ENCODE measurements around the gene PSKH1.

Gene PSKH1

DNA sequence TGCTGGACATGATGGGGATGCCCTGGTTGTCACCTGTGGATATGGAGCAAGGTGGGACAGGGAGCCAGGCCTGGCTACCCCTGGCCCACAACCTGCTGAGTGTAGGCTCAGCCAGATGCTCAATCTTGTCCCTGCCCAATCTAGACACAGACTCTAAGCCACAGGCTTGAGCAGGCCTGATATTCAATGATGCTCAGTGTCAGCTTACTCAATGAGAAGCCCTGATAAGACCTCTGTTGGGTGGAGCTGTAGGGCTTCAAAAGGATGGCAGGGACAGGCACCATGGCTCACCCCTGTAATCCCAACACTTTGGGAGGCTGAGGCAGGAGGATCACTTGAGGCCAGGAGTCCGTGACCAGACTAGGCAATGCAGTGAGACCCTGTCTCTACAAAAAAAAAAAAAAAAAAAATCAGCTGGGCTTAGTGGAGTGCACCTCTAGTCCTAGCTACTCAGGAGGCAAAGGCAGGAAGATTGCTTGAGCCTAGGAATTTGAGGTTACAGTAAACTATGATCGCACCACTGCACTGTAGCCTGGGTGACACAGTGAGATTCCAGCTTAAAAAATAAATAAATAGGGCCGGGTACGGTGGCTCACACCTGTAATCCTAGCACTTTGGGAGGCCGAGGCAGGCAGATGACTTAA lies 47.5 kb downstream of the PSKH1 start:
- no peak for DNase-seq (ENCODE audit: low read depth)

DNA sequence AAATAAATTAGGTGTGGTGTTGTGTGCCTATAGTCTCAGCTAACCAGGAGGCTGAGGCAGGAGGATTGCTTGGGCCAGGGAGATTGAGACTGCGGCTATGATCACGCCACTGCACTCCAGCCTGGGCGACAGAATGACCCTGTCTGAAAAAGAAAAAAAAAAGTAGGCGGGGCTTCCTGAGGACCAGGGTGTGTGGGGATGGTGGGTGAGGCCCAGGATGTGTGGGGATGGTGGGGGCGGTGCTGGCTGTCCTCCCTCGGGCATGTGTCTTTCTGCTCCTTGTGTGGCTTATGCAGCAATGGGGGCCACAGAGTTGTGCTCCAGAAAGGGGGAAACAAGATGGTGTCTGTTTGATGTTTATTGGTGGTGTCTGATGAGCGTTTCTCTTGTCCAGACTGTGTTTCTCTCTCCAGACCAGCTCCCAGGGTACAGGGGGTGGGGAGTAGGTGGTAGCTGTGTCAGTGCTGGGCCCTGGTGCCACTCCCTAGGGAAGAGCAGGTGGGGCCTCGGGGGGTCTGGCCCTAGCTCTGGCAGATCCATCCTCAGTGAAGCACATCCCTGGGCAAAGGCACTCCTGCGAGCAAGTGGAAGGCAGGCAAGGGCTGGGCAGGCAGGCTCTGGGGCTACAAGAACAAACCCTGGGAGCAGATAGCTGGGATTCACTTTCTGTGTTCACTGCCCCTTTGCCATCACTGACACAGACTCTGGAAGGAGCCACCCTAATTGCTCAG lies 48.6 kb downstream of the PSKH1 start:
- no peak for DNase-seq (ENCODE audit: low read depth)

DNA sequence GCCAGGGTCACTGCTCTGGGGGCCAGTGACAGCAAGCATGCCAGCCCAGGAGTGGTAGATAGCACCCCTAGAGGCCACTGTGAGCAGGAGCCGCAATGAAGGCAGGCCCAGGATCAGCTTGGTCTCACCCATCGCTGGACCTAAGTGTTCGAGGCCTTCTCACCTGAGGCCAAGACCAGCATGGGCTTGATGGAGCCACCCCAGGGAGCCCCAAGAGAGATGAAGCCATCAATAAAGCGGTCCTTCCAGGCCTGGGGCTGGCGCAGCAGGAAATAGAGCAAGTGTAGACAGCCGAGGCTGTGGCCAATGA lies 49.1 kb downstream of the PSKH1 start:
- DNase-seq (ENCODE audit: low read depth): no peak

DNA sequence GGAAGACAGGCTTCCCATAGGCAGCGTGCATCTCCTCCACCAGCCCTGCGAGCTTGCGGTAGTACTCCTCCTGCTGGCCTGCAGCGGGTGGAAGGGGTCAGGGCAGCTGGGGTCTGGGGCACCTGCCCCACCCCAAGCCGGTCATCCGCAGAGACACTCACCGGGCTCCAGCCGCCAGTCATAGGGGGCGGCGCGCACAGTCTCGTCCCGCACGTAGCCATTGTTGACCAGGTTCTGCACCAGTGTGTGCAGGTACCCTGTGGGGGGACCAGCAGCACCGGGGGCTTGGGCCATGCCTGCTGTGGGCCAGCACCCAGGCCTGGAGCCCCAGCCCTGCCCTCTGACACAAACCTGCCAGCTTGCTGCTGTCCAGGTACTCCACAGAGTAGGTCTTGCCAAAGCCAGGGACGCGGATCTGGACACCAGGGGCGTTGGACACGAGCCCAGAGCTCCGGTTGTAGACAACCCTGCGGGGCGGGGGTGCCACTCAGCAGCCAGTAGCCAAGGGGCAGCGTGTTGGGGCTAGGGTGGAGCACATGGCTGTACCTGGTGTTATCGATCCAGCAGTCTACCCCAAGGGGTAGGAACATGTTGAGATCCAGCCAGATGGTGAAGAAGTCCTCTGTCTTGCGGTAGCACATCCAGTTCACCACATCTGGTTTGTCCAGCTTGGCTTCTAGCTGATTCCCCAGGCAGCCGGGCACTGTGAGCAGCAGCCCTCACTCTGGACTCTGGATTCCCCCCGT lies 49.6 kb downstream of the PSKH1 start:
- DNase-seq (ENCODE audit: low read depth): no peak

DNA sequence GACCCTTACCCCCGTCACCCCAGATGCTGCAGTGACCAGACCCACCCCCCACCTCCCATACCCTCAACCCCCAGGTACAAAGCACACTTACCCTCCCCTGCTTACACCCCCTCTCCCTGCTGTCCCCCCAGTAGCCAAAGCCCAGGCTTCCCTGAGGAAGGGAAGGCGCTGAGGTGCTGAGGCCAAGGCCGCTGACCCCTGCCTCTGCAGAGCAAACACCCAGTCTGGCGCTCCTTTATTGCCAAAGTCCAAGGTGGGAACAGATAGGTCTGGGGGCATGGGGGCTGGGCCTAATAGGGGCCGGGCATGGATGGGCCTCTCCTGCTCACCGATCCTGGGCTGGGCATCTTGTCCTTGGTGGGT lies 50.2 kb downstream of the PSKH1 start:
- no peak for DNase-seq (ENCODE audit: low read depth)

DNA sequence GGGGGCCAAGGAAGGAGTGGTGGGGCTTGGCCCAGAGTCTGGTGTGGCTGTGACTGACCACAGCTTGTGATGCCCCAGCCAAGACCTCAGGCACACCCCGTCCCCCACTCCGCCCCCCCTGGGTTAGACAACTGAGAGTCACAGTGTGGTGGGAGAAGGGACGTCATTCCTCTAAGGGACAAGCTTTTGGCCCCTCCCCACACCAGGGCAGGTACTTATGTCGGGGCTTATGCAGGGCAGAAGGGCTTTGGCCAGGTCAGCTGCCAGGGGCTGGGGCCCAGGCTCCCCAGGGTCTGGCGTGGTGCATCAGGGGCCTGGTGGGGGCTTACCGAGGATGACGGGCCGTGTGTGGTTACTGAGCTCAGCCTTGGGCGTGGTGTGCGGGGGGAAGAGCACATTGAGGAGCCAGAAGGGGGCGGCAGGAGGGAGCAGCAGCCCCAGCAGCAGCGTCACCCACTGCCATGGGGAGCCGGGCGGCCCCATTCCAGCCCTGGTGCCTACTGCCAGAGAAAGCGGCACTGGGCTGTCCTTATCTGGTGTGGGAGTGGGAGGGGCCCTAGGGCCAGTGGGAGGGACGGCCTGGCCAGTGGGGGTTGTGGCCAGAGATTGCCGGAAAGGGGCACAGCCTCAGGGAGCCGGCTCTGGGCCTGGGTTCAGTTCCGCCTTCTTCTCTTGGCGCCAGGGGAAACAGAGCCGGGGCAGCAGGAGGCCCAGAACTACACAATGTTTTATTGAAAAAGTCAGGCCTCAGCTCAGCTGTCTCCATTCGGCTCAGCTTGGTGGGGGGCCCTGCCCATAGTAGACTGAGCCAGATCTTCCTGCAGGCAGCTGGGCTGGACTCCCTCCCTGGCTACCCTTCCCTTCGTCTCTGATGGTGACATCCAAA lies 50.8 kb downstream of the PSKH1 start, which contains the start of gene LCAT:
LCAT (minus strand) TSS at position 502 of the 886 bp plus-strand sequence; CDS start at position 483, 19 bp downstream.
- DNase-seq (ENCODE audit: low read depth): peak; percentile 82

DNA sequence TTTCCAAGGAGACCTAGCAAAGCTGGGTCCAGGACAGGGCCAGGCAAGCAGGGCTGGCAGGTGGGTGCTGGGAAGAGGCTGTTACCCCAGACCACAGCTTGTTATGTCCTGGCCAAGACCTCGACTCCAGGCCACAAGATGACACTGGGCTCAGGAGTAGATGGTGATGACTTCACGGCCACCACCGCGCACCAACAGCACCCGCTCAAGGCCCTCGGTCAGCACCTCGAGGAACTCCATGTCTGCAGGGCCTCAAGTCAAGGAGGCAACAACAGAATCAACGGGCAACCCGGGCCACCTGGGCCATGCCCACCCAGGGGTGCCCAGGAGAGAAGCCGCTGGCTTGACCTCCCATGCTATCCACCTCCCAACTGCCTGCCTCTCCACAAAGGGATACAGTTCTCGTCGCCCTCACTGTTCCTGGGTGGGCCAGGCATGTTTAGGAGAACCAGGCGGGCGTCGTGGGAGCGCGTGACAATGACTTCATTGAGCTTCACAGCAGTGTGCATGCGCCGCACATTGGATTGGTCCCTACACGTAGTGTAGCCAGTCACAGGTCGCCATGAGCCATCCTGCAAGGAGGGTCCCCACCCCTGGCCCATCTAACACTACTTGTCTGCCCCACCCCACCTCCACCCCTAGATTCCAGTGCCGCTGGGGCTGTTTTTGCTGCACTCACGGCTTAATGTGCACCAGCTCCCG lies 51.8 kb downstream of the PSKH1 start:
- DNase-seq (ENCODE audit: low read depth): no peak

DNA sequence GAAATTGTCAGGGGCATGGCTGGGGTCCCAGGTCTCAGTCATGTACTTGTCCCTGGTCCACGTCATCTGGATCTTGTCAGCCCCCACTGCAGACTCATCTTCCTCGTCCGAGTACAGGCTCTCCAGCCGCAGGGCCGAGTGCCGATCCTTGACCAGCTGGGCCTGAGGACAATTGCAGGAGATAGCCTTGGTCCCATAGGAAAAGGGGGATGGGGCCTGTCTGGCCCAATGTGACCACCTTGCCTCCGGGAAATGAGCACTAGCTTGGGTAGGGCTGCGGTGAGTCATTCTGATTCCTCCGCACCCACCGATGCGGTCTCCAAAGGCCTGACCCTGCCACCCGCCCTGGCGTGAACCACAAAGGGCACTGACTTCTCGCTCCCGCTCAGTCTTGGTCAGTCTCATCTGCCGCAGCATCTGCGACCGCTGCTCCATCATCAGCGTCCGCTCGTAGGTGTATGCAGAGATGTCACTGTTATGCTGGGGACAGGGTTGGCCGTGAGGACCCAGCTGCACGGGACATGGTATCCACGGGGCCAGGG lies 52.4 kb downstream of the PSKH1 start:
- DNase-seq (ENCODE audit: low read depth): no peak

DNA sequence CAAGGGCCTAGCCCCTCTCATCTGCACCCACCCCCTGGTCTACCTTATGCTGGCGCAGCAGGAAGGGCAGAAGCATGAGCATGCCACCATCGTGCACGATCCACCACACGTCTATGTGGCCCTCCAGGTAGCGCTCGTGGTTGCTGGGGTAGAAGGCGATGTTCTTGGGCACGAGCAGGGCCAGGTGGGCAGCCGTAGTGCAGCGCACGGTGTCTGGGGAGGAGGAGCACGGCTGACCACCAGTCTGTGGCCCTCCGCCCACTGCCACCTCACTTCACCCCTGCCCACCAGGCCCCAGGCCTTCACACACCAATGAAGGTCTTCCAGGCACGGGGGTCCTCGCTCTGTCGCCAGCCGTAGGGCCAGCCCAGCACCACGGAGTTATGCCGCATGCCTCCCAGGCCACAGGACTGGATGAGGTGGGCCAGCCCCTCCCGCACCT lies 53.1 kb downstream of the PSKH1 start:
- no peak for DNase-seq (ENCODE audit: low read depth)

DNA sequence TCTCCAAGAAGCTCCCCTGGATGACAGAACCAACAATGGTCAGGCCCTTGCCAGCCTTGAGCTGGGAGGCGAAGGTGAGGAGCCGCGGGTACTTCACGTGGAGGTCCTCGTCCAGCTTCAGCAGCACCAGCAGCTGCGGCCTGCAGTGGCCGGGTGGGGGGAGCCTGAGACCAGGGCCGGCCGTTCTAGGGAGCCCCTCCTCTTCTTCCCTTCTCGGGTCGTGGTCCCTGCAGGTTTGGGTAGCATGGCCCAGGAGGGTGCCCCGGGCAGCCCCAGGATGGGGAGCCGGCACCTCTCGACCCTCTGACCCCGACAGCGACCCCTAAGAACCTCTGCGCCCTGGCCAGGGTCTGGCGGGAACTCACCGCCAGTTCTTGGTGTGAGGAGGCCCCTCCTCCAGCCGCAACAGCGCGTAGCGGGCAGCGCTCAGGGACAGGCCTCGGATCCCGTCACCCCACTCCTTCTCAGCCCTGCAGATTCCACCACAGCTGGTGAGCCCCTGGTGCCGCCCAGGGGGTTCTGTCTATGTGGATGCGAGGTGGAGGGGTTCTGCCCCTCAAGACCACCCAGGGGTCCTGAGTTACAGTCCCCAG lies 54.0 kb downstream of the PSKH1 start:
- no peak for DNase-seq (ENCODE audit: low read depth)

DNA sequence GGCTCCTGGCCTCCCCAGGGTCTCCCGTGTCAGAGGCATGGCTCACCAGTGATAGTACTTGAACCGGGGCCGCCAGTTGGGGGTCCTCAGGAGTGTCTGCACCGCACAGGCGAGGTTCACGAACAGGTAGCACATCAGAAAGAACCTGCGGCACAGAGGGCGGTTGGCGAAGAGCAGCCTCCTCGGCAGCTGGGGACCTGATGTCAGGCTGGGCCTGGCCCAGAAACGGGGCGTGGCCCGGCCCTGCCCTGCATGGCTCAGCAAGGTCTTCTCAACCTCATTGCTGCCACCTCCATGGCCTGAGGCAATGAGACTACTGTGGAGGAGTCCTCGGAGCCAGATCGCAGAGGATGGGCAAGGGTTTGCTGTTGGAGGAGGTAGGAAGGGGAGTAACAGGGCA lies 55.0 kb downstream of the PSKH1 start:
- no peak for DNase-seq (ENCODE audit: low read depth)

DNA sequence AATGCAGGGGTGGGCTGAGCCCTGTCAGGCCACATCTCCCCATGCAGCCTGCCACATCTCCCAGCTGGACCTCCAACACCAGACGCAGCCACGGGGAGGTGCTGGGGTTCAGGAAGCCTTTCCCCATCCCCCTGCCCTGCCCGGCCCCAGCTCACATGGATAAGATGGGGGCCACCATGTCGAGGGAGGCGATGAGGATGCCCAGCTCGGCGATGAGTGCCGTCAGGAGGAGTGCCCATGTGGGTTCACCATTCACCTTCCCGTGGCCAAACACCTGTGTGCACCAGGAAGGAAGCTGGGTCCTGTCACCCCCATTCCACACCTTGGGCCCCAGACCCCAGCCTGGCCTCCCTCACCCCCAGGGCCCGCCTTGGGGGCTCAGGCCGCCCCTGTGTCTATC lies 56.6 kb downstream of the PSKH1 start:
- DNase-seq (ENCODE audit: low read depth): no peak

DNA sequence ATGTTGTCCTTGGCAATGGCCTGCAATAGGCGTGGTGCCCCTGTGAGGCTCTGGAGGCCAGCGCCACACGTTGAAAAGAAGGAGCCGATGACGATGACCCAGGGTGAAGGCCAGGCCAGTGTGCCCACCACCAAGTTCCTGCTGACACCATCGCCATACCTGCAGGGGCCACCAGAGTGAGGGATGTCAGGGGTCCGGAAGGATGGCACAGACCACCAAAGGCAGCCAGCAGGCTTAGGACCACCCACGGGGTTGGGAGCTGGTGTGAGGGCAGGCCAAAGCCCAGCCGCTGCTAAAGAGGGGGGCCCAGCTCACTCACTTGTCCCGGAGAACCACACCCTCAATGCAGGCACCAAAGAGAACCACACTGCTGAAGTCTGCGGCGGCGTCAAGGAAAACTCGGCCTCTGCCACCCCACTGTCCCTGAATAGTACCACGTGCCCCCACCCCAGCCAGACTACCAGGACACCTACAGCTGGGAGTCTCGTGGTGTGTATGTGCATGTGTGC lies 57.3 kb downstream of the PSKH1 start:
- DNase-seq (ENCODE audit: low read depth): no peak

DNA sequence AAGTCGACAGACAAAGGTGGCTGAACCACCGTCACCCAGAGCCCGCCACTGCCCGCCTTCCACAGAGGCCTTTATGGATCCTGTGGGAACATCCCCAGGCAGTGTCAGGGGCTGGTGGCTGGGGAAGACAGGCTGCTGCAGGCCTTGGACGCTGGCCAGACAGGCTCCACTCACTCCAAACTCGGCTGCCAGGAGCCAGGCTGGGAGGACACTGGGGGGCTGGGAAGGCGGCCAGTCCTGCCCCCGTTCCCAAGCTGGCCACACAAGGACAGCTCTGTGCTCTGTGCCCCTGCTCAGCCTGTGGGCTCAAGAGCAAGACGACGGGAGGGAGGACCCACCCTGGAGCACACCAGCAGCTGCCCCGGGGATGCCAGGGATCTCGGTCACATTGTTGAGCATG lies 58.4 kb downstream of the PSKH1 start:
- DNase-seq (ENCODE audit: low read depth): no peak

DNA sequence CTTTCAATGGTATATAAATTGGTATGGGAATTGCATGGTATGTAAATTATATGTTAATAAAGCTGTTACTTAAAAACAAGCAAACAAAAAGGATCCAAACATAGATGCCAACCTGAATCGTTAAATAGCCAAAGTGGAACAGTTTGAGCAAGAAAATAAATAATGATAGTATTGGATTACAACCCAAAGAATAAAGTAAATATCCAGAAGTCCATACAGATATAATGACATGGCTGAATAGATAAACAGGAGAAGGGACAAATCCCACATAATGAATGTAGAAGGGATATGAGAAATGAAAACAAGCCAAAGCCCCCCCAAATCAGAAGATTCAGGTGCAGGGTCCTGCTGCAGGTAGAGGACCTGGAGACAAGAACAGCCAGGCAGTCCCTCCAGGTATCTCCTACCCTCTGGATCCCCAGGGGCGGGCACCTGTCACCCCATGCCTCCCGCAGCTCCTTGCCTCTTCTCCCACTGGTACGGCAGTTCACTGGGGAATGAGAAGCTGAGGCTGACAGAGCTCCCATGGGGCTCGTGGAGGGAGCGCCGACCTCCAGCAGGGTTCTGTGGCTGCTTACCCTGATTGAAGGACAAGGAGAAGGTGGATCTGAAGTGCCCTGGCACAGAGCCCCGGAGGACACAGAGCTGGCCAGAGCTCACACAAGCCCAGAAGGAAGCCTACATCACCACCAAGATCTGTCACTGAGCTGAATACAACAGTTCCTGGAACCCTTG lies 60.8 kb downstream of the PSKH1 start:
- no peak for DNase-seq (ENCODE audit: low read depth)

DNA sequence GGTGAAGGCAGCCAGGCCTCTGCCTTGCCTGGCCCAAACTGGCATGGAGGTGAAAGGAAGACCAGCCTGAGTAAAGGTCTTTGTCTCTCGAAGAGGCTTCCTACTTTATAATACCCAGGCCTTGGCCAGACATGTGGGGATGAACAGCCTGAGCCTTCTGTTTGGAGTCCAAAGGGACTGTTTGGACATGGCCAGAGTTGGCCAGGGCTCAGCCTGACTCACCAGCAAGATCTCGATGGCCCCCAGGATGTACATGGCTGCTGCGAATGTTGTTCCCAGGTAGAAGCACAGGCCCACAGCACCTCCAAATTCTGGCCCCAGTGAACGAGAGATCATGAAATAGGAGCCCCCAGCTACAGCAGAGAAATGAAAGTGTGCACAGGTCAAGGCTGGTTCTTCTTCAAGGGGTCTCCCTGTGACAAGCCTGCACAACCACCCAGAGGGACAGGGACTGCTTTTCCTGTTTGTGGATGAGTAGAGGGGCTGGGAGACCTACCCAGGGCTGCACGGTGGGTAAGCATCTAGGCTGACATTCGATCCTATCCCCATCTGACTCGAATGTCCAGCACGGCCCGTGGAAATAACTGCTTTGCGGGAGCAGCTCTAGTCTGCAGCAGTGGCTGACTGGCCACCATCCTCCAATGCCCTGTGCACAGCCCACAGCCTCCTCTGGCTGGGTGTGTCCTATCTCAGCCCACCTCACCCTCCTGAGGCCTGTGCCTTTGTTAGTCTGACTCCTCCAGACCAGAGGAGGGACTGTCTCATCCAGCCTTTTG lies 61.6 kb downstream of the PSKH1 start:
- no peak for DNase-seq (ENCODE audit: low read depth)

DNA sequence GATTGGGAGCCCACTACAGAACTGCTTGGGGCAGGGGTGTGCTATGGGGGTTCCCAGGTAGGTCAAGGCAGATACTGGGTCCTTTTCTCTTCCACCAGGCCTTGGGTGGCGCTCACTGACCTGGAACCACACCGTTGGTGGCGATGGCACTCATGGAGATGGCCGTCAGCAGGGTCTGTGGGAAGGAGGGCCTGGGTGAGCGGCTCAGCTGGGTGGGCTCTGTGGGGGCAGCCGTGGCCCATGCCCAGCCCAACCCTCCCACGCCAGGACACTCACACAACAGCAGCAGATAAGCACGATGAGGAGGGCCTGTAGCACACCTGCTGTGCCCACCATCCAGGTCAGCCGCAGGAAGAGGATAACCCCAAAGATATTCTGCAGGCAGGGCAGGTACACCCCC lies 64.6 kb downstream of the PSKH1 start:
- DNase-seq (ENCODE audit: low read depth): no peak

DNA sequence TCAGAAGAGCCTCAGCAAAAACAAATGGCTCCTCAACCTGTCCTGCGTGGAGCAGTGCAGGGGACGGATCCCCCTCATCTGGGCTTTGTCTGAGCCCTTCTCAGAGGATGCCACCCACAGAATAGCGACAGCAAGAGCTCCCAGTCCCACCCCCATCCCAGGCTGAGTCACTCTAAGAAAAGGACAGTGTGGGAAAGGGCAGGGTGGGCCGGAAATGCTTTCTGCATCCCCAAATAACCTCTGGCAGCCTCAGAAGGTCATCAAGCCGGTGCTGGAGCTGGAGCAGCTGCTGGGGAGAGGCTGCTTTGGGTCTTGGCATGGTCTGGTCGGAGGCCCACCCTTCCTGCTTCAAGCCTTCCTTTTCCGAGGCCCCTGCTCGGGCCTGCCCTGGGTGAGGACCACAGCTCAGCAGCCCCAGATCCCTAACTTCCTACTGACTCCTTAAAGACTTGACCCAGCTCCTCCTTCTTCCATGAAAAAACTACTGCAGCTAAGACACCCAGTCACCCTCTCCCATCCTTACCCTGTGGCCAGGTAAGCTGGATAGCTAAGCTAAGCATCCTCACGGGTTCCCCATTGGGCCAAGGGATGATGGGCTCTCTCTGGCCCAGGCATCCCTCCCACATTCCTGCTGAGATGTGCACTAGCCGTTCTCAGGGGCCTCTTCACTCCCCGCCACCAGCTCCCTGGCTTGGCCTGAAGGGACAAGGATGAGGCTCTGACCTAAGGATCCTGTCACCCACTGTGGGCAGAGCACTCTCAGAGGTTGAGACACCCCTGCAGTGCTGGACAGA lies 66.7 kb downstream of the PSKH1 start:
- peak; percentile 75 for DNase-seq (ENCODE audit: low read depth)
